ENCODE measurements around the gene ENO1. TPM values are rescaled to one million over a fixed set of nuclear protein-coding genes. Genes with fewer than 3 reads are reported as not detected.

Gene ENO1
- total RNA-seq, 1 donor from 2014 or later = 124 TPM

GRCh38 chr1:8915446-8915845, 37.0 kb upstream of the ENO1 start:
- no peaks in the 10 kb centered on the region for H3K27me3 ChIP-seq (ENCODE audit: low read depth)
- no peaks in the 10 kb centered on the region for H3K9me3 ChIP-seq (replicated peaks)
- no peak for TF ChIP-seq CTCF (IDR thresholded peaks at IDR 0.05; ENCODE audit: borderline replicate concordance)
- H3K27ac ChIP-seq (replicated peaks) = no peak overlapping the region
- no peak for DNase-seq
- intact Hi-C loops (cut with micrococcal nuclease) = loop anchor here (10.0 kb wide), 1 partner anchor 179 kb away; no protein-coding TSS in a partner anchor
- H3K4me3 ChIP-seq = no peak overlapping the region
- H3K4me1 ChIP-seq = no peaks in the 10 kb centered on the region
- no peaks in the 10 kb centered on the region for H3K36me3 ChIP-seq

- Histone ChIP-seq H3K9me3 (replicated peaks) (no peaks in the 10 kb centered on the region), H3K27ac (replicated peaks) (no peak overlapping the region), H3K27me3 (ENCODE audit: low read depth) (no peaks in the 10 kb centered on the region), H3K4me1 (no peaks in the 10 kb centered on the region), H3K4me3 (no peak overlapping the region), H3K36me3 (no peaks in the 10 kb centered on the region)
- intact Hi-C loops (cut with micrococcal nuclease) = loop anchor here (10.0 kb wide), 1 partner anchor 180 kb away; no protein-coding TSS in a partner anchor
- no peak for DNase-seq
- TF ChIP-seq CTCF (IDR thresholded peaks at IDR 0.05; ENCODE audit: borderline replicate concordance) = no peak
Observed at GRCh38 chr1:8914466-8914865, 36.0 kb upstream of the ENO1 start.

- no peak for DNase-seq
- H3K4me3 ChIP-seq = no peak overlapping the region
- H3K27me3 ChIP-seq (ENCODE audit: low read depth) = no peaks in the 10 kb centered on the region
- H3K27ac ChIP-seq (replicated peaks) = no peak overlapping the region
- H3K36me3 ChIP-seq = no peaks in the 10 kb centered on the region
- no peaks in the 10 kb centered on the region for H3K4me1 ChIP-seq
- no peaks in the 10 kb centered on the region for H3K9me3 ChIP-seq (replicated peaks)
- intact Hi-C loops (cut with micrococcal nuclease) = loop anchor here (10.0 kb wide), 1 partner anchor 181 kb away; no protein-coding TSS in a partner anchor
- TF ChIP-seq CTCF (IDR thresholded peaks at IDR 0.05; ENCODE audit: borderline replicate concordance) = no peak
Observed at GRCh38 chr1:8913457-8913856, 35.0 kb upstream of the ENO1 start.

- DNase-seq = no peak
- Histone ChIP-seq H3K4me3 (no peak overlapping the region), H3K36me3 (no peaks in the 10 kb centered on the region), H3K4me1 (no peaks in the 10 kb centered on the region), H3K9me3 (replicated peaks) (no peaks in the 10 kb centered on the region), H3K27ac (replicated peaks) (no peak overlapping the region), H3K27me3 (ENCODE audit: low read depth) (no peaks in the 10 kb centered on the region)
- intact Hi-C loops (cut with micrococcal nuclease) = loop anchor here (10.0 kb wide), 1 partner anchor 183 kb away; no protein-coding TSS in a partner anchor
- TF ChIP-seq CTCF (IDR thresholded peaks at IDR 0.05; ENCODE audit: borderline replicate concordance) = no peak
Observed at GRCh38 chr1:8911416-8912309, 33.2 kb upstream of the ENO1 start.

DNA sequence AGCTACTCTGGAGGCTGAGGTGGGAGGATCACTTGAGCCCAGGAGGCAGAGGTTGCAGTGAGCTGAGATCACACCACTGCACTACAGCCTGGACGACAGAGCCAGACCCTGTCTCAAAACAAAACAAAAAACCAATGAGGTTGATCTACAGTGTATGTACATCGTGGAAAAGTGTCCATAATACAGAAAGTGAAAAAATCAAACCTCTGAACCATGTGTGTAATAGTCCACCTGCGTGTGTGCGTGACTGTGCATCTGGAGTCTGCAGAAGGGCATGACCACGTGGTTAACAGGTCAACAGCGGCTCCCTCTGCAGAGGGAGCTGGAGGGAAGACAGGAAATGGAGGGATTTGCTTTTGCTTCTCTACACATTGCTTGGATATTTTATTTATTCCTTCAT, 32.4 kb upstream of the ENO1 start:
- Histone ChIP-seq H3K27ac (replicated peaks) (no peak overlapping the region), H3K27me3 (ENCODE audit: low read depth) (no peaks in the 10 kb centered on the region), H3K36me3 (no peaks in the 10 kb centered on the region), H3K4me3 (no peak overlapping the region), H3K9me3 (replicated peaks) (no peaks in the 10 kb centered on the region), H3K4me1 (no peaks in the 10 kb centered on the region)
- TF ChIP-seq CTCF (IDR thresholded peaks at IDR 0.05; ENCODE audit: borderline replicate concordance) = no peak
- intact Hi-C loops (cut with micrococcal nuclease) = loop anchor here (10.0 kb wide), 1 partner anchor 184 kb away; no protein-coding TSS in a partner anchor
- DNase-seq = no peak
